Stimulated activated CD4-positive, alpha-beta T cell treated with anti-CD3 and anti-CD28 coated beads, Interleukin-4, amount 100 ng/mL, for 24 hours (primary cell): ENCODE data around the gene HSBP1.

Source experiments
- DNase-seq: peaks from one replicate; pipeline ENCODE4 v3.0.0-alpha.2; 2020

Gene HSBP1

DNA sequence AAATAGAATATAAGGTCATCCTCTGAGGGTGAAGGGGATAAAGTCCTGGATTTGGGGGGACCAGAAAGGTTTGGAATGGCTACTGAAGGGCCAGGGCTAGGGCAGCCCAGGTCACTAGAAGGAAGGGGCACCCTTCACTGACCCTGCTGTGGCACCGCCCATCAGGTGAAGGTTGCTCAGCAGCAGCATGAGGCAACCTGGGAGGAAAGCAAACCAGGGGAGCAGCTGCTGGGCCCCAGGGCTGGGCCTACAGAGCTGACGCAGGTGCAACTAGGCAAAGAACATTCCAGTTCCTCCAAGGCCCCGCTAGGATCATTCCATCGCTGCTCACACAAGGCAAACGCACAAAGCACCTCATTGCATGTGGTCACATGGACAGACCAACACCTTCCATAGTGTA, 3.4 kb upstream of the HSBP1 start:
- DNase-seq, result no peak

DNA sequence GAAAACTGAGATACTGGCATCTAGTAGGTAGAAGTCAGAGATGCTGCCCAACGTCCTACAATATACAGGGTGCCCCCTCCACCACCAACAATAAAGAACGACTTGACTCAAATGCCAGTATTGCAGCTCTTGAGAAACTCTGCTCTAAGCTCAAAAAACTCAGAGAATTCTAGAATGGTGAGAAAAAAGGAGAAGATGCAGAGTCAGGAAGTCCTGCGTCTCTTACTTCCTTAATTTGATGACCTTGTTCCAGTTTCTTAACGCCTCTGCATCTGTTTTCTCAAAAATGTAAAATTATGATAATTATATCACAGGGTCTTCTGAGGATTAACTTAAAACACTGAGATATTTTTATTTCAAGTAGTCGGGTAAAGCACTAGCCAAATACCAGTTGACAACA, 1.7 kb upstream of the HSBP1 start:
- DNase-seq, result no peak

DNA sequence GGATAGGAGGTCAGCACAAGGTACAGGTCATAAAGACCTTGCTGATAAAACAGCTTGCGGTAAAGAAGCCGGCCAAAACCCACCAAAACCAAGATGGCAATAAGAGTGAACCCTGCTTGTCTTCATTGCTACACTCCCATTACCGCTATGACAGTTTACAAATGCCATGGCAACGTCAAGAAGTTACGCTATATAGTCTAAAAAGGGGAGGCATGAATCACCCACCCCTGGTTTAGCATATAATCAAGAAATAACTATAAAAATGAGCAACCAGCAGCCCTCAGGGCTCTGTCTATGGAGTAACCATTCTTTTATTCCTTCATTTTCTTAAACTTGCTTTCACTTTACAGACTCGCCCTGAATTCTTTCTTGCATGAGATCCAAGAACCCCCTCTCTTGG, 1.0 kb upstream of the HSBP1 start:
- no peak for DNase-seq

DNA sequence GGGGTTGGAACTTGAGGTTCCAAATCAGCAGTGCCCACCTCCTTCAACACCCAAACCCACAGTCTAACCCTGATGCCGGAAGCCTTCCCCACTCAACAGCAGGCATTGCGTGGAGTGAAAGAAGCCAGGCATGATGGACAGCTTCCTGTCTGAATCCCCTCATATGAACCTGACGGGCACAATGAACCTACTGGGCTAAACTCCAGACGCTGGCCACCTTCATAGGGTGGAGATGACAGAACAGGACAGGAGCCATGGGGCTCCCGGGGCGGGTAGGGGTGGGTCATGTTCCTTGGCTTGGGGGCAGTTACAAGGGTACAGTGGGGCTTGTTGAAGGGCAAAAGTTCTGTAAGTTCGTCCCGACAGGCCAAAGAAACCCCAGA, 460 bp upstream of the HSBP1 start:
- no peak for DNase-seq

DNA sequence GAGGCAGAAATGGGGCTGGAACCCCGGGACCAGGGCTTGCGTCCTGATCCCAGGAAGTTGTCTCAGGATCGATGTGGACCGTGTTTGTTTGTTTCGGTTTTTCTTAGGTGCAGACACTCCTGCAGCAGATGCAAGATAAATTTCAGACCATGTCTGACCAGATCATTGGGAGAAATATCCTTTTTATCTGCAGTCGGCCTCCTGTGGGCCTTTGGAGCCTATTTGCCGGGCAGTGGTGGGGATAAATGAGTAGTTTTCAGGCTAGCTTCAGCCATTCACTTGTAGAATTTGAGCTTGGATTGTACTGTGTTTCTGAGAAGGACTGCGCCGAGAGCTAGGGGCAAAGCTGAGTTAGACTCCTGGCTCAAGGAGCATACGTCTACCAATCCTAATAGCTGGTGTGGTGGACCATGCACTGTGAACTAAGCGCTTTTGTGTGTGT, 816 bp downstream of the HSBP1 start:
- DNase-seq, result no peak

DNA sequence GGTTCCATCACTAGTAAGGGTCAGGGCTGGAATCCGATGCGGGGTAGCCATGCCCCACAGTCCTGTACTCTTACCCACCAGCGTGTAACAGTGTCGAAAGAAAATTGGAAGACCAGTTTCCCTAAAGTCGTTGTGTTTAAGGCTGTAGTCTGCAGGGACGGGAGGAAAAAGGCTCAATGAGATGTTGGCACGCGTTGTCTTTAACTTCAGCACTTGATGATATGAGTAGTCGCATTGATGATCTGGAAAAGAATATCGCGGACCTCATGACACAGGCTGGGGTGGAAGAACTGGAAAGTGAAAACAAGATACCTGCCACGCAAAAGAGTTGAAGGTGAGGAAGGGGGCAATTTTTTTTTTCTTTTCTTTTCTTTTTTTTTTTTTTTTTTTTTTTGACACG, 1.3 kb downstream of the HSBP1 start:
- DNase-seq, result no peak

DNA sequence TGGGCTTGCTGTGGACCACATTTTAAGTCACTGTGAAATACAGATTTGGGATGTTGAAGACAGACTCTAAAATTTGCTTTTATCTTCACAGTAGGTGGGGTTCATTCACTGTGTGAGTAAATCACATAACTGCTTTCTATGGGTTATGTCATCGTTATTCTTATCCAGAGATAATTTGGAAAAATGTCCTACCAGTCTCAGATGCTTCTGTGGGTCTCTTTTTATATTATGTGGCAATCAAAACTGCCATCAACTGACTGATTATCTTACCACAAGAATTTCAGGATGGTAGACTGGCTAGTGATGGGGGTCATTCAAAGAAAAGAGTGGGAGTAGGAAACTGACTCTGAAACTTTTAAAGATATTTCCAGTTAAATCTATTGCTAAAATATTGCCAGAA, 3.1 kb downstream of the HSBP1 start:
- no peak for DNase-seq

DNA sequence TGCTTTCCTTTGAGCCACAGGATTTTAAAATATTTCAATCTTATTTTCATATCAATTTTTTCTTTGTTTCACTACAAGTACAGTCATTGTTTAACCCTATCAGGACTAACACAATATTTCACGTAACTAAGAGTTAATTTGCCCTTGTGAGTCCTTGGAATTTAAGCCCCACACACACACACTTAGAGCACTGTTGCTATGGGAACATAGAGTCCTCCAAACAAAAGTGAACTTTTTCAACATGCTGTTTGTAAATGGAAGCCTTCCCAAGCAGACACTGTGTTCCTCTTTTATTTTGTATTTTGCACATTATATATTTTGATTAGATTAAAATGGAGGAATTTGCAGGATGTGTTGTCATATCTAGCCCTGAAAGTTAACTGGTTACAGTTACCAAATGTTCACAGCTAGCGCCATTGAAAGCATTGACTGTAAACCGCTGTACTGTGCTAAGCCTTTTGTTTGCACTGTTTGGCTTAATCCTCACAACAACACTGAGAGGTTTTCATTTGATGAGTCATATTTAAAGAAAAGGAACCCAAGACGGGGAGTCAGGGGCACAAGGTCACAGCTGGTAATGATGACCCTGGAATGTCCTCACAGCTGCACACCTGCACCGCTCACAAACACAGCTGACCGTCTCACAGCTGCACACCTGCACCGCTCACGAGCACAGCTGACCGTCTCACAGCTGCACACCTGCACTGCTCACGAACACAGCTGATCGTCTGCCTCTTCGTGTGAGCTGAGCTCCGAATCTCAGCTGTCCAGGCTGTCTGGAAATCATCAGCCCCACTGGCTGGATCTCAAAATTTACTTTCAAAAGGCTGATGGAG, 6.3 kb downstream of the HSBP1 start:
- no peak for DNase-seq

DNA sequence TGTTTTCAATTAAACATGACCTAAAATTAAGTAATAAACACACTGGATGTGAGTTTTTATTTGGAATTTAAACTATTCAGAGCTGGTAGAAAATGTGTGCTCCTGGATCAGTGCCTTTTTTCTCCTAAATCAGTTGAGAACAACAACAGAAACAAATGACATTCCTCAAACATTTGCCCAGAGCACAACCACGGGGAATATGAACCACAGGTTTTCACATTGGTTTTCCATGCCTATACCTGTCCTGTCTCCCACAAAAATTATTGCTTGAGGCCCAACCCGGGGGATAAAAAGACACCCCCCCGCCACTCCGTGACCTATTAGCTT, 6.8 kb downstream of the HSBP1 start:
- DNase-seq, result no peak

DNA sequence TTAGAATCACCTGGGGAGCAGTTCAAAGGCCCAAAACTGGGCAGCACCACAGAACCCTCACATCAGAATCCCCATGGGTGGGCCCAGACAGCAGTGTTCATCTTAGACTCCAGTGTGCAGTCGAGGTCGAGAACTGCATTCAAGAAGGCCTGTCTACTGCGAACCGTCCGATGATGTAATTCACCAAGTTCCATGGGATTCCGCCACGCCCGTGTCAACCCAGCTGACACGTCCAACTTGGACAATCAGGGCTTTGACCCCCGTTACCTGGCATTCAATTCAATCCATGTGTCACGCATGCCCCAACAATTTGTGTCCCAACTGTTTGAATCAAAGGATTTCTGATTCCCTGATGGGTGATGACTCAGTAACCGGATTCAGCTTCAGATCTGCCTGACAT, 9.2 kb downstream of the HSBP1 start:
- no peak for DNase-seq

DNA sequence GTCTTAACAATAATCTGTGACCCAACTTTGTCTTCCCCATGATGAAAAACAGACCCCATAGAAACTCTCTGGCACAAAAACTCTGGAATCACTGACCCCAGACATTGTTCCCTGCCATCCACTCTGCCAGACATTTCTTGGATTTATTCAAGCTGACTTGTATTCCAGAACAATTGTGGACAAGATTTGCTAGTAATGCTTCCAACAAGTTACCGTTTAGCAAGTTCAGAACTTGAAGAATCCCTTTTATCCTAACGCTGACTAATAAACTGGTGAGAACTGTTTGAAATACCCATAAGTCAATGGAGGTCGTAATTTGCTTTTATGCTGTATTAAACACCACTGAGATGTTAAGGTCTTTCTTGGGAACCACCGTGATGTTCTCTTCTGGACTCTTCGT, 10.5 kb downstream of the HSBP1 start:
- no peak for DNase-seq

DNA sequence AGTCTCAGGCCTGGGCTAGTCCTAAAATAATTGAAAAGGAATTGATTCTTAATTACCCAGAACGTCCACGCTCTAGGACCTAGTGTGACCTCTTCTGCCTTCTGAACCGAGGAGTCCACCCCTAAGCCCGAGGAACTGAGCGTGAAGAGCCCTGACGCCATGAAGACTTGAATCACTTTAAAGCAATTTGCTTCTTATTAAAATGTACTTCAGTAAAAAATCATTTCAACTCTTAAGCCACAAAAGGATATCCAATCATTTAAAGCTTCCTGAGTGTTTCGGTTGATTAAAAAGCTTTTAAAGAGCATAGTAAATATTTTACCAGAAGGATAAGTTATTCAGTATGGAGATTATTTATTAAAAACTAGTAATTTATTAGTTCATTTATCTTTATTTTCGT, 11.6 kb downstream of the HSBP1 start:
- no peak for DNase-seq

DNA sequence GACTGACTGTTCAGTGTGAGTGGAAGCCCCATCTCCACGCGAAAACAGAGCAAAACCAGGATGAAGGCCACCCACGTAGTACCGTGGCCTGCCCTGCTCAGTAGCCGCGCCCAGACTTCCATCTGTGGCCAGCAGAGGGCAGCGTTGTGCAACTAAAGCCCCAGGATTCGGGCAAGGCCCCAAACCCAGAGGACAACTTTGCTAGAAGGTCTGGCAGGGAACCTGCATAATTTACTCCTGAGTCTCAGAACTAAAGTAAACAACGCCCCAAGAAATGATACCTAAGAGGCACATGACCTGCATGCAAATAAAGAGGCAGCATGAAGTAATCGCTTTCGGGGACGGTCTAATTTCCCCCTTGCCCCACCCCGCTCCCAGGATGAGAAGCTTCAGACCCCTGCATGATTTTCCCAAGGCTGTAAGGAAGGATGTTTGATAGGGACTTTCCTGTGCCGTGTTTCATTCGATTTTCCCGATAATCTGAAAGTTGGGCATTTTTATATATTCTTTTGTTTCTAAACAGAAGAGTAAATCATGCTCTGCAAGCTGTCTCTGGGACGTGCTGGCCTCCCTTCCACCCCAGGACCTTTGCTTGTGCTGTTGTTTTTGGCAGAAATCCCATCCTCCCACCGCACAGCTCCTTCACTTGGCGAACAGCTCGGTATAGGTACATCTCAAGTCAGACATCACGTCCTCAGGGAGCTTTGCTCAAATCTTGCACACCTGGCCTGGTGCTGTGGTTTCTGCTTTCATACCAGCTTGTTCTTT, 18.6 kb downstream of the HSBP1 start:
- peak; percentile 84 for DNase-seq

DNA sequence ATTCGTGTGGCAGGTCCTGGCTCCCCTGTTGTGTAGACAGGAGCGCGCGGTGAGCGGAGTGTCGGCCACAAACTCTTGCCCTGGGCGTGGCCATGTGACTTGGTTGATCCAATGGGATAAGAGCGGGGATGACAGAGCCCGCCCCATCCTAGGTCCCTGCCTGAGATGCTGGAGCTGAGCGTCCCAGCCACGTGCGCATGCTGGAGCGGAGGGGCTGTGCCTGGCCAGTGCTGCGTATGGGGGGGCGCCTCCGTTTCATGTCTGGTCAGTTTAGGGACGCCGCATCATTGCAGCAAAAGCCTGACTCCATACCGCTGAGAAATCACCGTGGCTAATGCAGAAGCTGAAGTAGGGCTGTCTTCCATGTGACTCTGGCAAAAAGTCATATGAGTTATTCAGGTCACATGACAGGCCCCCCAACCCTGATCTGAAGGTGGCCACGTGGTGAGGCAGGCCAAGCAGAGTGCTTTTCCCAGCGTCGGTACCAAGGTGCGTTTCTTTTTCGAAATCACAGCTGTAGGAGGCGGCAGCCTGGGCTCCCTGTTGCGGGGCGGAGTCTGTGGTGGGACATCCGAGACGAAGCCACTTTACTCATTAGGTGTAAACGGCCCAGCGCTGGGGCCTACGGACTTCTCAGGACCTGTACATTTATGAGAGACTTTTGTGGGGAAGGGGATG, 22.5 kb downstream of the HSBP1 start:
- DNase-seq, result no peak

DNA sequence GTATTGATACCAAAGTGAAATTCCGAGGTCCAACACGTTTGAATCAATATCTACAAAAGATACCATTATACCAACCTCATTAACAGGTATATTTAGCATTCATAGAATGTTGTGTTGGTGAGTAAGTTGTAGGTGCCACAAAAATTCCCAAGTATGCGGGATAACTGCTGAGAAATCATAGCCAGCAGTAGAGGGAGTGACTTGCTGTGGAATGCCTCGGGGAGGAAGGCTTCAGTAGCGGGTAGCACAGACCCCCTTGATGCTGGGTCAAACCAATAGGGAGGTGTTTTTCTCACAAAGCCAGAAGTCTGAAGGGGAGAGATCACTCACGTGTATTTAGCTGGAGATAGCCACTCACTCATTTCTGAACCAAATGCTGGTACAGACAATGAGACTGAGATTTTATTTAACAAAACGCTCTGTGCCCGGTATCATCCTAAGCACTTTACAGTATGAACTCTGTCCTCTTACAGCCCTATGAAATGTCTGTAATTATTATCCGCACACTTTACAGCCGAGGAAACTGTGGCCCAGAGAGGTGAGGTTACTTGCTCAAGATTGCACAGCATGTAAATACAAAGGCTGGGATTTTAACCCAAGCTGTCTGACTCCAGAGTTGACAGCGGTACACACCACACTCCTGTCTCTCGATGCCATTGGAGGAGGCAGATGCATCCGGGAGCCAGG, 23.1 kb downstream of the HSBP1 start:
- no peak for DNase-seq

DNA sequence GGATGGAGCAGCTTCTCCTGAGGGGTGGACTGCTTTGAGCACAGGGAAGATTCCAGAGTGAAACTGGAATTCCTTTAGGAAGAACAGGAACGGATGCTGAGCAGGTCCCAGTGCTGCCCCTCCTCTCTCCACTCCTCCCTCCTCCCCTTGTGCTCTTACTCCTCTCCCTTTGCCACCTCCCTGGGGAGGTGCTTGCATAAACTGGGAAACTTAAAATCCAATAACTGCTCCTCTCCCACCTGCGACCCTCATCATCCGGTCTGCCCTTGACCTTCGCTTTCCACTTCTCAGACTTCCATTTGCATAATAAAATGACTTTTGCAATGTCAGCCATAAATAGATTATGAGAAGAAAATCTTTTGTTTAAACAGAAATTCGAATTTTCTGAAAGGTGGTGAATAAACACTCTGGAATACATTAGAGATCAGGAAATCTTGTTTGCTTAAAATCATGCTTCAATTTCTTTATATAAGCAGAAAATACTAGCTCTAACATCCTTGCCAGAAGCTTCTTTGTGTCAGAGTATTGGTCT, 23.7 kb downstream of the HSBP1 start:
- DNase-seq, result no peak

DNA sequence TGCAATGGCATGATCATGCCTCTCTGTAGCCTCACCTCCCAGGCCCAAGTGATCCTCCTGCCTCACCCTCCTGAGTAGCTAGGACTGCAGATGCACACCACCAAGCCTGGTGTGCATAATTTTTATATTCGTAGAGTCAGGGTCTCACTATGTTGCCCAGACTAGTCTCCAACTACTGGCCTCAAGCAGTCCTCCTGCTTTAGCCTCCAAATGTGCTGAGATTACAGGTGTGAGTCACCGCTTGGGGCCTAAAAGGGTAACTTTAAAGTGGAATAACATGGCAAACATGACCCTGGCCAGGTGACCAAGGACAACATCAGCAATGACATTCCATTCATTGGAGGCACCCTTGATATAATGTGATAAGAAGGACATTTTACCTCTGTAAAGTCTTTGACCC, 26.1 kb downstream of the HSBP1 start:
- no peak for DNase-seq

DNA sequence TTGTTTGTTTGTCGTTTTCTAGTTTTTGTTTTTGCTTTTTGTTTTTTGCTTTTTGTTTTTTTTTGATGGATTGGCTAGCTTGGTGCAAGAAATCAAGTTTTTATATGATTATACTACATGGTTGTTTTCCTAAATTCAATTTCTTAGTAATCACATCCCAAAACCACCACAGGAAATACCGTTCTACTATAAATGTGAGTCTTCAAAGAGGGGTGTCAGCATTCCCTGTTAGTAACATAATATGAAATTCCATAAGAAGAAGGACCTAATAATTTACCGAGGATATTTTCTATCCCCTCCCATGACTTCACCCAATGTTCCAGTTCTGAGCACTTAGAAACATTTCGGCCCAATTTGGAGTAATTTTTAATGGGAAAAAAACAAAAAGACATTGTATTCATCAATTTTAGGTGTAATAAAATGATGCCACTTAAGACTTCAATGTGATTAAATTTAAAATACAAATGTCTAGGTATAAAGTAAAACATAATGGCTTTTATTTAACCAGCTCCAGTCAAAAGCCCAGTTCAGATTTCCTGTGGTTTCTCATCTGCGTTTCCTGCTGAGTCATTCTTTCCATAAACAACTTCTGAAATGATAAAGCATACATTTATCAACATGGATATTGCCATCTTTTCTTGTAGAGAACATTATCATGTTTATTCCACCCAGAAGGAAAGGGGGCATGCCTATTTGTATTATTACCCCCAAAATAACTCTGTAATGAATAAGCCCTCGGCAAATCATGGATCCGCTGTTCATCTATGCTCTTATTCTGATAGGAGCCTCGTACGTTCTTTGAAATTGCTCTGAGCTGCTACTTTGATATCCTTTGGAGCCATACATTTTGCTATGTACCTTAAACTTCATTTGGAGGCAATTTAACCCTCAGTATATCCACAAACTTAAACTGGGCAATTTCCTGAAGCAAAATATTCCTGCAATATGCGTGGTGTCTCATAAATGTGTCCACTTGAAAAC, 28.1 kb downstream of the HSBP1 start:
- no peak for DNase-seq

DNA sequence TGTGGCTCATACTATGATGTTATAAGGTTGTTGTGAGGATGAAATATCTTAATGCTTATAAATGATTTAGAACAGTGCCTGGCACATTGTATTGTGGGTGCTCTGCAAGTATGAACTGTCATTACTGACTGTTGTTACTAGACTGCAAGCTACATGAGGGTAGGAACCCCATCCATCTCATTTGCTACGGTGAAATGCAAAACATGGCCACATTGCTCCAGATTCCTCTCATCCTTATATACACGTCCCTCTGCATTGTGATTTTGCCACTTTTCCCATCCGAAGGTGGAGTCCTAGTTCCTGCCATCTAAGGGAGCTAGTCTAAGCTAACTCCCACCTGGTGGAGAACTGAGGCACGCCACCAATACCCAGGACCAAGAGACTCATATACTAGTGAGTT, 29.8 kb downstream of the HSBP1 start:
- no peak for DNase-seq

DNA sequence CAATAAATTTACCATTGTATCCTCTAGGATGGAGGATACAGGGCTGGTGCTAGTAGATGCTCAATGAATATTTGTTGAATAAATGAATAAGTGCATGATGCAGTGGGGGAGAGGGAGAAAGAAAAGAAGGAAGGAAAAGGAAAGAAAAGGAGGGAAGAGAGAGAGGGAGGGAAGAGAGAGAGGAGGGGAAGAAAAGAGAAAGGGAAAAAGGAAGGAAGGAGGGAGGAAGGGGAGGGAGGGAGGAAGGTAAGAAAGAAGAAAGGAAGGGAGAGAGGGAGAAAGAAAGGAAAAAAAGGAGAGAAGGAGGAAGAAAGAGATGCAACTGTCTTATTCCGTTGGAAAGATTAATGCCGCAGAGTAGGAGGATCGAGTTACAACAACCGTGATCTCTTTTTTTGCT, 30.4 kb downstream of the HSBP1 start:
- DNase-seq, result no peak

DNA sequence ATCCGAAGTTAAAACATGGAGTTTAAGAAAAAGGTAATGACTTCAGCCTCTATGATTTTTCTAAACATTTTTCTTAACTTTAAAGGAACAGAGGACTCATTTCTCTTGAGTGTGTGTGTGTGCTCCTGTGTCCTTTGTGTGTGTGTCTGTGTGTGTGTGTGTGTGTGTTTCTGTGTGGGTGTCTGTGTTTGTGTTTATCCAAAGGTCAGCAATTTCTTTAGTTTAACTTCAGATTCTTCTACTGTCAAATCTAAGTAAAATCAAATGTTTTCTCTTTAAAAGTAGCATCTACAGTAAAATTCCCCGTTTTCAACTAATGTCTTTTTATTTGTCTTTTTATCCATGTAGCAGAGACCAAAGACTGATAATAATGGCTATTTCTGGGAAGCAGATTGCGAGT, 31.8 kb downstream of the HSBP1 start:
- no peak for DNase-seq

DNA sequence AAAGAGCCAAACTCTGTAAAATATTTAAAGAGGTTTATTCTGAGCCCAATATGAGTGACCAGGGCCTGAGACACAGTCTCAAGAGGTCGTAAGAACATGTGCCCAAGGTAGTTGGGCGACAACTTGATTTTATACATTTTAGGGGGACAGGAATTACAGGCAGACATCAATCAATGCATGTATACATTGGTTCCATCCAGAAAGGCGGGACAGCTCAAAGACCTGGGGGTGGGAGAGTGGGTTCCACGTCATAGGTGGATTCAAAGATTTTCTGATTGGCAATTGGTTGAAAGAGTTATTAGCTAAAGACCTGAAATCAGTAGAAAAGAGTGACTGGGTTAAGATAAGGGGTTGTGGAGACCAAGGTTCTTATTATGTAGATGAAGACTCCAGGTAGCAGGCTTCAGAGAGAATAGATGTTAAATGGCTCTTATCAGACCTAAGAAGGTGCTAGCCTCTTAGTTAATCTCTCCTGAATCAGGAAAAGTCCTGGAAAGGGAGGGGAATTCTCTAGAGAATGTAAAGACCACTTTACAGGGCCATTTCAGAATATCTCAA, 32.4 kb downstream of the HSBP1 start:
- DNase-seq, result no peak
